Mesenchymal stem cell (in vitro differentiated cells and primary cell): ENCODE data around the gene NMRAL1.

ENCODE experiments used
- DNase-seq: peaks from one replicate; pipeline ENCODE4 v3.0.0-alpha.2; 2013
- H2AFZ ChIP-seq: one replicate; pipeline ENCODE4 v1.6.1; 2013; ENCODE audit warnings: low read depth, mild to moderate bottlenecking, control low read depth, inconsistent platforms, low read length, moderate library complexity
- H2AK5ac ChIP-seq: 2 replicates; pipeline ENCODE4 v1.6.1; 2013; ENCODE audit warnings: low read length, moderate library complexity, mild to moderate bottlenecking, inconsistent platforms; ENCODE audit not compliant: severe bottlenecking
- H2BK120ac ChIP-seq: one replicate; pipeline ENCODE4 v1.6.1; 2013; ENCODE audit warnings: low read depth, mild to moderate bottlenecking, inconsistent platforms, low read length, moderate library complexity
- H2BK12ac ChIP-seq, 2 experiments: one replicate each; pipeline ENCODE4 v1.6.1; 2013; ENCODE audit warnings: inconsistent platforms in 2 of 2, low read length in 2 of 2, mild to moderate bottlenecking in 2 of 2, moderate library complexity in 2 of 2, control low read depth in 1 of 2
- H2BK15ac ChIP-seq: one replicate; pipeline ENCODE4 v1.6.1; 2013; ENCODE audit warnings: mild to moderate bottlenecking, low read depth, inconsistent platforms; ENCODE audit not compliant: poor library complexity, severe bottlenecking
- H2BK5ac ChIP-seq: 2 replicates; pipeline ENCODE4 v1.6.1; 2013; ENCODE audit warnings: low read depth, mild to moderate bottlenecking, low read length, control low read depth, inconsistent platforms; ENCODE audit not compliant: poor library complexity, severe bottlenecking
- H3K14ac ChIP-seq, 2 experiments: one replicate each; pipeline ENCODE4 v1.6.1; 2013; ENCODE audit warnings: inconsistent platforms in 2 of 2, low read length in 2 of 2, control low read depth in 1 of 2, mild to moderate bottlenecking in 1 of 2, moderate library complexity in 1 of 2
- H3K18ac ChIP-seq, 2 experiments: one replicate each; pipeline ENCODE4 v1.6.1; 2013; ENCODE audit warnings: inconsistent platforms in 2 of 2, low read length in 2 of 2, control low read depth in 1 of 2, low read depth in 1 of 2, mild to moderate bottlenecking in 1 of 2
- H3K23ac ChIP-seq, 2 experiments: one replicate each; pipeline ENCODE4 v1.6.1; 2013; ENCODE audit warnings: inconsistent platforms in 2 of 2, low read length in 2 of 2, mild to moderate bottlenecking in 2 of 2, moderate library complexity in 2 of 2, control low read depth in 1 of 2
- H3K27ac ChIP-seq: 2 replicates; pipeline ENCODE4 v1.5.1; 2013; ENCODE audit warnings: mild to moderate bottlenecking, moderate library complexity, low read length, control low read depth, inconsistent platforms; ENCODE audit not compliant: poor library complexity, severe bottlenecking
- H3K27me3 ChIP-seq, 2 experiments: 2 replicates each; pipeline versions ENCODE4 v1.6.1 to v1.7.0; 2013; ENCODE audit warnings: low read length in 2 of 2, mild to moderate bottlenecking in 2 of 2, moderate library complexity in 2 of 2, control low read depth in 1 of 2, inconsistent platforms in 1 of 2; ENCODE audit not compliant: control insufficient read depth in 1 of 2, insufficient read depth in 1 of 2
- H3K36me3 ChIP-seq, 2 experiments: 2 replicates each; pipeline versions ENCODE4 v1.6.1 to v1.7.0; 2013; ENCODE audit warnings: low read length in 2 of 2, control low read depth in 1 of 2, inconsistent platforms in 1 of 2, low read depth in 1 of 2, mild to moderate bottlenecking in 1 of 2; ENCODE audit not compliant: insufficient read depth in 2 of 2, control insufficient read depth in 1 of 2
- H3K4ac ChIP-seq, 2 experiments: one replicate each; pipeline ENCODE4 v1.6.1; 2013; ENCODE audit warnings: inconsistent platforms in 2 of 2, low read length in 2 of 2, mild to moderate bottlenecking in 2 of 2, moderate library complexity in 2 of 2, control low read depth in 1 of 2, low read depth in 1 of 2
- H3K4me1 ChIP-seq: 2 replicates; pipeline ENCODE4 v1.6.1; 2013; ENCODE audit warnings: low read depth, low read length, control low read depth; ENCODE audit not compliant: control insufficient read depth, insufficient read depth
- H3K4me2 ChIP-seq: 2 replicates; pipeline ENCODE4 v1.6.1; 2013; ENCODE audit warnings: low read length, mild to moderate bottlenecking, inconsistent platforms; ENCODE audit not compliant: poor library complexity, severe bottlenecking
- H3K4me3 ChIP-seq, 2 experiments: 2 replicates each; pipeline versions ENCODE4 v1.5.1 to v1.7.0; 2013; ENCODE audit warnings: low read length in 2 of 2, mild to moderate bottlenecking in 2 of 2, control low read depth in 1 of 2, low read depth in 1 of 2; ENCODE audit not compliant: insufficient read depth in 1 of 2
- H3K79me1 ChIP-seq: replicated peaks from 2 replicates; pipeline ENCODE4 v1.6.1; 2013; ENCODE audit warnings: mild to moderate bottlenecking, control low read depth, low read length, inconsistent platforms; ENCODE audit not compliant: poor library complexity, severe bottlenecking
- H3K9ac ChIP-seq: 2 replicates; pipeline ENCODE4 v1.7.0; 2013; ENCODE audit warnings: mild to moderate bottlenecking, low read length, moderate library complexity
- H3K9me3 ChIP-seq: 2 replicates; pipeline ENCODE4 v1.7.0; 2013; ENCODE audit warnings: mild to moderate bottlenecking, low read length; ENCODE audit not compliant: control insufficient read depth
- H4K8ac ChIP-seq: one replicate; pipeline ENCODE4 v1.6.1; 2013; ENCODE audit warnings: inconsistent platforms, mild to moderate bottlenecking, low read length, moderate library complexity
- H4K91ac ChIP-seq: one replicate; pipeline ENCODE4 v1.6.1; 2013; ENCODE audit warnings: mild to moderate bottlenecking, low read length, inconsistent platforms
- WGBS: methylation state at CpG from one replicate; pipeline ENCODE4 v1.1.7; 2013; ENCODE audit warnings: mixed read lengths; 5-methylcytosine and 5-hydroxymethylcytosine counted together

Gene NMRAL1

DNA sequence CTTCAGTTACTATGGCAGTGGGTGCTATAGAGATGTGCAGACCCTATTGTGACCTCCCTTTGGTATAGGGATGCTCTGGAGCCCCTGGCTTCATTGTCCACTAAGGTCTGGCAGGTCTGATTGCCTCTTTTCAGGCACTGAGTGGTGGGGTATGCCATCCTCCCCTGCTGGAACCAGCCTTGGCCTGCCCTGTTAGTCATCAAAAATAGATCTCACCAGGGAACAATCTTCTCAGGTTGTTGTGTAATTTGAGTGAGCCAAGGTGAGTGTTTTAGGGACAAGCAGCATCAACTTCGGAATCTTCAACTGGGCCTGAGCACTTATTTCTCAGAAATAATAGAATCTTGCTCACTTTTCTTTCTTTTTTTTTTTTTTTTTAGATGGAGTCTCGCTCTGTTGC, 21.3 kb upstream of the NMRAL1 start:
- peak overlapping the region; percentile 7 for H3K9ac ChIP-seq
- H2BK12ac ChIP-seq: peak overlapping the region in 1 of 2 experiments; percentile 57
- no peak overlapping the region for H3K14ac ChIP-seq
- H3K4me3 ChIP-seq: no peak overlapping the region
- H3K23ac ChIP-seq: no peak overlapping the region
- H3K4ac ChIP-seq: peak overlapping the region in 1 of 2 experiments; percentile 75
- no peak overlapping the region for H2AFZ ChIP-seq
- no peak overlapping the region for H4K91ac ChIP-seq
- H3K36me3 ChIP-seq: peaks cover 0 to 8% of the 10 kb centered on the region in 2 experiments
- H2AK5ac ChIP-seq: peak overlapping the region; percentile 74
- H3K27ac ChIP-seq: peak overlapping the region; percentile 58
- H2BK120ac ChIP-seq: no peak overlapping the region
- peaks cover 17% of the 10 kb centered on the region for H3K4me1 ChIP-seq
- 100% methylated on average over 1 of the region's 2 CpGs for WGBS
- H3K9me3 ChIP-seq: no peaks in the 10 kb centered on the region
- H2BK5ac ChIP-seq: no peak overlapping the region
- H3K27me3 ChIP-seq: no peaks in the 10 kb centered on the region
- no peak overlapping the region for H4K8ac ChIP-seq
- peaks cover 18% of the 10 kb centered on the region for H3K79me1 ChIP-seq
- no peak overlapping the region for H3K4me2 ChIP-seq
- no peak for DNase-seq
- H2BK15ac ChIP-seq: no peak overlapping the region
- H3K18ac ChIP-seq: peak overlapping the region; percentile 37 to 82

DNA sequence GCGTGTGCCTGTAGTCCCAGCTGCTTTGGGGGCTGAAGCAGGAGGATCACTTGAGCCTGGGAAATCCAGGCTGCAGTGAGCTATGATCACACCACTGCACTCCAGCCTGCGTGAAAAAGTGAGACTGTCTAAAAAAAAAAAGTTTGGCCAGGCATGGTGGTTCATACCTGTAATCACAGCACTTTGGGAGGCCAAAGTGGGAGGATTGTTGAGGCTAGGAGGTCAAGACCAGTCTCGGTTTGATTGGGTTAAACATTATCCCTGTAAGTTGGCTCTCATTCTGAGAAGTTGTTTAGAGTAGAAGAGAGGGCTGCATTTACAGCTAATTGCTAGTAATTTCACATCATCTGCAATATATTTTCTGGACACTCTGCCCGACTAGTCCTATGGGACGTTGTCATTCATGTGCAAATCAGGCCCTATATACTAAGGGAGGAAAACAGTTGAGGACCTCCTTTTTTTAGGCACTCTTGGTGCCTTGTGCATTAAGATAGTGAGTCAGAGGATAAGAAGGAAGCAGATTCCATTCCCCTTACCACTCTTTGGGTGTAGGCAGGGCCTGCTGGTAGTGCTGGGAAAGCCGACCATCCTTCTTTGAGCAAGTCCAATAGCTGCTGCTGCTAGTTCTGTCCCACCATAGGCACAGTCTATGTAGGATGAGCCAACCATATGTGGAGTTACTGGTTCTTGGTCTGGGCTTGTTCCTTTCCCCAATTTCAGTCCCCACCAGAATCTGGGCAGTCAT, 20.5 kb upstream of the NMRAL1 start:
- Histone ChIP-seq H2BK120ac (no peak overlapping the region), H3K18ac (peak overlapping the region in 1 of 2 experiments; percentile 28), H3K9ac (peak overlapping the region; percentile 7), H3K4me2 (no peak overlapping the region), H3K9me3 (no peaks in the 10 kb centered on the region), H3K79me1 (peaks cover 21% of the 10 kb centered on the region), H3K27me3 (no peaks in the 10 kb centered on the region), H2BK15ac (no peak overlapping the region), H3K36me3 (peaks cover 0 to 14% of the 10 kb centered on the region in 2 experiments), H2BK5ac (no peak overlapping the region), H3K23ac (no peak overlapping the region), H3K4ac (no peak overlapping the region), H3K4me3 (no peak overlapping the region), H2AK5ac (peak overlapping the region; percentile 6), H2AFZ (no peak overlapping the region), H3K14ac (no peak overlapping the region), H4K91ac (no peak overlapping the region), H2BK12ac (peak overlapping the region in 1 of 2 experiments; percentile 73), H3K27ac (peak overlapping the region; percentile 58), H4K8ac (peak overlapping the region; percentile 19), H3K4me1 (peaks cover 13% of the 10 kb centered on the region)
- DNase-seq: peak; percentile 79
- 41% methylated on average over 5 of the region's 6 CpGs for WGBS

DNA sequence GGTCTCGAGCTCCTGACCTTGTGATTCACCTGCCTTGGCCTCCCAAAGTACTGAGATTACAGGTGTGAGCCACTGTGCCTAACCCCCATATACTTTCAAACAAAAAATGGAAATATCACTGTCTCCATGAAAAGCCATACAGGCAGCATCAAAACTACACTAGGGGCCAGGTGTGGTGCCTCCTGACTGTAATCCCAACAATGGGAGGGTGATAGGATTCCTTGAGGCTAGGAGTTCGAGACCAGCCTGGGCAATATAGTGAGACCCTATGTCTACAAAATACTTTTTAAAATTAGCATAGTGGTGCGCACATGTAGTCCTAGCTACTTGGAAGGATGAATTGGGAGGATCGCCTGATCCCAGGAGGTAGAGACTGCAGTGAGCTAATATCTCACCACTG, 17.5 kb upstream of the NMRAL1 start:
- no peaks in the 10 kb centered on the region for H3K9me3 ChIP-seq
- H4K8ac ChIP-seq: no peak overlapping the region
- DNase-seq: no peak
- no peak overlapping the region for H3K27ac ChIP-seq
- peaks cover 20% of the 10 kb centered on the region for H3K79me1 ChIP-seq
- no peak overlapping the region for H3K18ac ChIP-seq
- no peak overlapping the region for H3K23ac ChIP-seq
- H3K14ac ChIP-seq: no peak overlapping the region
- H4K91ac ChIP-seq: no peak overlapping the region
- no peak overlapping the region for H2BK12ac ChIP-seq
- no peak overlapping the region for H2BK15ac ChIP-seq
- peaks cover 15% of the 10 kb centered on the region for H3K4me1 ChIP-seq
- H2AK5ac ChIP-seq: no peak overlapping the region
- H3K9ac ChIP-seq: no peak overlapping the region
- H3K4ac ChIP-seq: no peak overlapping the region
- H3K4me2 ChIP-seq: no peak overlapping the region
- H2BK120ac ChIP-seq: no peak overlapping the region
- H2BK5ac ChIP-seq: no peak overlapping the region
- H2AFZ ChIP-seq: no peak overlapping the region
- H3K4me3 ChIP-seq: no peak overlapping the region
- 92% methylated on average over 2 of the region's 4 CpGs for WGBS
- H3K27me3 ChIP-seq: no peaks in the 10 kb centered on the region
- H3K36me3 ChIP-seq: peaks cover under 1 to 20% of the 10 kb centered on the region in 2 experiments

DNA sequence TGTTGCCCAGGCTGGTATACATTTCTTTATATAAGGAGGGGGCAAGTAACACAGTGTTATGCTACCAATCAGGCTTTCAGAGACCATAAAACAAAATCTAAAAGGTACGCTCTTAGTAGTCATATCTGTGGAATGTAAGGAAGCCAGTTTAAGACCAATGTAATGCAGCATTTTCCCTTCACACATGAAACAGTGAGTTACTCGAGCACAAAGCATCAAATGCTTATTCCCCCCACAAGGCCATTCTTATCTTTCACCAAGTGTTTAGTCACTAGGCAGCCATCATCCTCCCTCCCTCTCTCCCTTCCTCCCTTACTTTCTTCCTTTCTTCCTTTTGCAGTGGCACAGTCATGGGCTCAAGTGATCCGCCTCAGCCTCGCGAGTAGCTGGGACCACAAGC, 14.6 kb upstream of the NMRAL1 start:
- Histone ChIP-seq H2BK15ac (no peak overlapping the region), H3K18ac (no peak overlapping the region), H2AFZ (no peak overlapping the region), H2BK120ac (no peak overlapping the region), H2BK12ac (no peak overlapping the region), H3K4me2 (no peak overlapping the region), H3K27me3 (no peaks in the 10 kb centered on the region), H3K23ac (no peak overlapping the region), H2AK5ac (no peak overlapping the region), H2BK5ac (peak overlapping the region; percentile 19), H3K27ac (peak overlapping the region; percentile 86), H3K36me3 (peaks cover 5 to 41% of the 10 kb centered on the region in 2 experiments), H3K14ac (no peak overlapping the region), H3K79me1 (peaks cover 26% of the 10 kb centered on the region), H3K4ac (no peak overlapping the region), H3K4me1 (peaks cover 9% of the 10 kb centered on the region), H3K9ac (no peak overlapping the region), H3K4me3 (no peak overlapping the region), H4K91ac (no peak overlapping the region), H3K9me3 (no peaks in the 10 kb centered on the region), H4K8ac (no peak overlapping the region)
- peak; percentile 68 for DNase-seq
- WGBS: 33% methylated on average over 5 of the region's 5 CpGs
